GM21576 (cell line): ENCODE results near the gene RUSC1.
"Not testable (repeated sequence)": the region's sequence is repeated elsewhere in the genome, so short reads cannot be mapped to it uniquely, and the experiment has no call there.

Experiments
- ATAC-seq: cut with Tn5 transposase; IDR thresholded peaks from one replicate; pipeline ENCODE4 v1.9.1; 2021; ENCODE audit warnings: mild to moderate bottlenecking, moderate library complexity; ENCODE audit not compliant: unreplicated experiment

RUSC1 gene

DNA sequence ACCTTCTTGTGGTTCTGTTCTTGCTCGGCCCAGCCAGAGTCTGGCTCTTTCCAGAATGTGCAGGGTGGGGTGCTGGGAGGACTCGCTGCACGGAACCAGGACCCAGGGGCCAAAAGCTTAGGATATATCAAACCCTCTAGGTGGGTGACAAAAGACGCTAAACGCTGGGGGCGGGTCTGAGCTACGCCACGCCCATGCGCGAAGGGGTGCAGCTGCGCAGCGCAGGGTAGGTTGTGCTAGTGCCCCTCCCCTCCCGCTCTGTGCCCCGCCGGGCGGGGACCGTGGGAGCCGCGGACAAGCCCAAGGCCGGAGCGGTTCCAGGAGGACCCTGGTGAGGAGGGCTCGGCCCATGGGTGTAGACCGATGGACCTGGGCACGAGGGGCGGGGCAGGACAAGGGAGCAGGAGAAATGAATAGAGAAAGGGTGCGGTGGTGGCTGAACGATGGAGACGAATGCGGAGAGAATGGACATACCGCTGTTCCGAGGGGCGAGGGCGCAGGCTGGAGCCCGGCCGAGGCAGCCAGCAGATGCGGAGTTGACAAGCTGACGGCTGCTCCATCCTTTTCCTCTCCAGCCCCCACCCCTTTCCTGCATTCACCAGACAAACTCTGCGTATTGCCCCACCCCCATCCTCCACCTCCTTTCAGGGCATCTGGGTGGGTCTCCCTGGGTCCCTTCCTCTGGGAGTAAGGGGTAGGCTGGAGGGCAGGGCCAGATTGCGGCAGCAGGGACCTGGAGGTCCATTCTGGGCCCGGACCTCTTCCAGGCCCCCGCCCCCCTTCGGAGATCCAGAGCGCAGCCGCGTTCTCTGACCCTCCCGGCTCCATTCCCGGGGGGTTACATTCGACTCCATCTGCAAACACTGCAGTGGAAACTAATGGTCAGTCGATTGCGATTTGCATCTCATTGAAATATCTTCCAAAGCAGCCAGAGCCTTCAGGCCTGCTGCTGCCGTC is at the start of gene RUSC1:
TSS of gene RUSC1 (plus strand) at position 234 of the 957 bp plus-strand sequence. CDS start 880 bp downstream, outside the sequence.
- ATAC-seq: no peak

- peak; percentile 31 for ATAC-seq
Observed at GRCh38 chr1:155272466-155273342, 48.0 kb upstream of the RUSC1 start.

GRCh38 chr1:155273343-155274245 is 47.1 kb upstream of the RUSC1 start, which contains the start of gene CLK2:
TSS of gene CLK2 (minus strand) at chr1:155273504. CDS start at chr1:155270977, 2,527 bp downstream.
- ATAC-seq: peak; percentile 69

GRCh38 chr1:155277070-155277901 is 43.4 kb upstream of the RUSC1 start, which contains the start of gene HCN3:
TSS of gene HCN3 (plus strand) at chr1:155277463. CDS start at chr1:155277591, 128 bp downstream.
- ATAC-seq: peak; percentile 60

GRCh38 chr1:155277902-155278688 is 42.6 kb upstream of the RUSC1 start:
- no peak for ATAC-seq

DNA sequence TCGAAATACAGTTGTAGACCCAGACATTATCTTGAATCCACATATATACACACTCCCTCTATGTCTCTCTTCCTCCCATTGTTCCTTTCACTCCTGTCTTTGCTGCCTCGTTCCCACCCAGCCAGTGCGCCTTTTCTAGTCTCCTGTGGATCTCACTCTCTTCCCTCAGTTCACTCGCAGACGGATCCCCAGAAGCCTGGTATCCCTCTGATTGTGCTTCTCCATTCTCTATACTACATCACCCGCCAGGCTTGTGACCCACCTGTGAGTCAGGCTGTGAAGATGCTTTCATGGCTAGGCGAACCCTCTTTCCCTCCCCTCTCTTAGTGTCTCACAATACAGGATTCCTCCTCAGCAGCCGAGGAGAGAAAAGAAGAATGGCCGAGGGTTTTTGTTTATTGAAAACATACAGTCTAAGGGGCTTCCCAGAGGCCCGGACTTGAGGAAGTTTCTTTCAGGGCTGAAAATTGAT is 42.0 kb upstream of the RUSC1 start:
- no peak for ATAC-seq

DNA sequence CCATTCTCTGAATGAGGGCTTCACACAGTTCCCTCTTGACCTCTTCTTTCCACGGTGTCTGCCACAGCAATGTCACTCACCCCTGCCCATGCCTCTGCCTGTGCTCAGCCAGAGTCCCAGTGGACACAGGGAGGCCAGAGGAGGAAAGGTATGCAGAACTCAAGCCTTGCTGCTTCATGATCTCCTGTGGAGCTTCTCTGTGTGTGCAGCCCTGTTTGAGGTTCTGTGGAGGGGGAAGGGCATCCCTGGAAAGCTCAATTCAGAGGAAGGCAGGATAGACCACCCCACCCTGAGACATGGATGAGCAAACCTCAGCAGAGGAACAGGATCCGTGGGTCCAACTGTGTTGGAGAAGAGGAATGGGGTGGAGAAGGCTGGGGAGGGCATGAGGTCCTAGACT is 41.4 kb upstream of the RUSC1 start:
- ATAC-seq: no peak

- no peak for ATAC-seq
Observed at GRCh38 chr1:155282488-155283091, 38.1 kb upstream of the RUSC1 start.

DNA sequence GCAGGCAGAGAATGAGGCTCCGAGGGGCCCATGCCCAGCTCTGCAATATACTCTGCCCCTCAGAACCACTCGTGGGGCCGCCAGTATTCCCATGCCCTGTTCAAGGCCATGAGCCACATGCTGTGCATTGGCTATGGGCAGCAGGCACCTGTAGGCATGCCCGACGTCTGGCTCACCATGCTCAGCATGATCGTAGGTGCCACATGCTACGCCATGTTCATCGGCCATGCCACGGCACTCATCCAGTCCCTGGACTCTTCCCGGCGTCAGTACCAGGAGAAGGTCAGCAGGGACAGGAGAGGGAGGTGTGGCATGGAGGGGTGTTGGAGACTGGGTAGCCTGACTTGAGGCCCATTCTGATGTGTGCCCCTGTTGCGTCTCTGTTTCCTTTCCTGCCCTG is 36.2 kb upstream of the RUSC1 start:
- no peak for ATAC-seq

- ATAC-seq: no peak
Observed at GRCh38 chr1:155285063-155285462, 35.6 kb upstream of the RUSC1 start.

DNA sequence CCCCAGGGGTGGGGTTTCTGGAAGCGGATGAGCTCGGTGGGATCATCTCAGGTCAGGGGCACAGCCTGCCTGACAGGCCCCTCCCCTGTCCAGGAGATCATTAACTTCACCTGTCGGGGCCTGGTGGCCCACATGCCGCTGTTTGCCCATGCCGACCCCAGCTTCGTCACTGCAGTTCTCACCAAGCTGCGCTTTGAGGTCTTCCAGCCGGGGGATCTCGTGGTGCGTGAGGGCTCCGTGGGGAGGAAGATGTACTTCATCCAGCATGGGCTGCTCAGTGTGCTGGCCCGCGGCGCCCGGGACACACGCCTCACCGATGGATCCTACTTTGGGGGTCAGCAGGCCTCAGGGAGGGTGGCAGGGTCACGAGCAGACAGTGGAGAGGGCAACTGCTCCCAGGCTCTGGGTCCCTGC is 35.1 kb upstream of the RUSC1 start:
- ATAC-seq: no peak

DNA sequence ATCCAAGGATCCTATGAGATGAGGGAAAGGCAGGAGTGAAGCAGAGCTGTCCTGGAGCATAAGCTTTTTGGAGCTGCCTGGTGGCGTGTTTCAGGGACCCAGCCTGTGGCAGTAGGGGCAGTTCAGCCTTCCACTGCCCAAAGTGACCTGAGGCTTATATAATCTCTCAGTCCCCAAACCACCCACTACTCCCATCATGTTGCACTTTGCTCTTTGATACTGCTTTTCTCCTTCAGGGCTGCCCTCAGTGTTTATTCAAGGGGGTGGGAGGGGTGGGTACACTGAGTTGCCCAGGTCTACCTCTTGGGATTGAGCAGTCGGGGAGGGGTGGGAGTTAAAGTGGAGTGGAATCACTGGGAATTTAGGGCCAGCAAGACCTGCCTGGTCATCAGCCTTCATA is 34.1 kb upstream of the RUSC1 start:
- ATAC-seq: no peak

GRCh38 chr1:155287987-155288543 is 32.6 kb upstream of the RUSC1 start:
- ATAC-seq: no peak

GRCh38 chr1:155291006-155291405 is 29.7 kb upstream of the RUSC1 start:
- not testable (repeated sequence) for ATAC-seq

- no peak for ATAC-seq
Observed at GRCh38 chr1:155293086-155293749, 27.5 kb upstream of the RUSC1 start.

DNA sequence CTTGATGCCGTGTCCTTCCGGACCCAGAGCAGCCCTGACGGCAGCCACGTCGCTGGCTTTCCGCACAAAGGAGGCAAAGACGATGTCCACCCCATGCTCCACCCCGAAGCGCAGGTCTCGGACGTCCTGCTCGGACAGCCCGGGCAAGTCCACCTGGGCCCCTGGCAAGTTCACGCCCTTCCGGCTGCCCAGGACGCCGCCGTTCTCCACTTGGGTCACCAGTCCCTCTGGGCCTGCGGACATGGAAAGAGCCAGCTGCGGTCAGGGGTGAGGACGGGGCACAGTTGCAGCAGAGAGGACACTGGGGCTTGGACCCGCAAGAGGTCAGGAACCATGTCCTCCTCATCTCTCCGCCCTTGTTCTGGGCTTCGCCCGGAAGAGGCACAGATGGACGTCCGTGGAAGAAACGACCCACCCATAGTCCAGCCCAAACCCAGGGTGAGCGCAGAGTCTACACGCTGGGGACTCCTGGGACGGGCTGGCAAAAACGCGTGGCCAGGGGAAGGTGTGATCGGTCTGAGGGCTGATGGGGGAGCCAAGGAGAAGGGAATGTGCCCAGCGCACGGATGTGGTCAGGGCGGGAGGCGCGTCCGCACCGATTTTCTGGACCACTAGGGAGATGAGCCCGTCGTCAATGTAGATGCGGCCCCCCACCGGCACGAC is 26.0 kb upstream of the RUSC1 start:
- ATAC-seq: no peak
